ENCODE measurements around the gene RNF17. TPM values are rescaled to one million over a fixed set of nuclear protein-coding genes. Genes with fewer than 3 reads are reported as not detected.

The RNF17 gene
- polyA plus RNA-seq, 1 of the 3 experiments (the other 2 are of a cell fraction) = not detected

- TF ChIP-seq MAX (IDR thresholded peaks at IDR 0.05; ENCODE audit: low read depth) (no peak), YY1 (IDR thresholded peaks at IDR 0.05; ENCODE audit: low read depth) (no peak), POLR2AphosphoS5 (IDR thresholded peaks at IDR 0.05; ENCODE audit: low read depth, low read length) (no peak), TEAD4 (IDR thresholded peaks at IDR 0.05; ENCODE audit: borderline replicate concordance, insufficient read depth) (no peak), TAF1 (IDR thresholded peaks at IDR 0.05; ENCODE audit: borderline replicate concordance, low read depth, low read length) (no peak), JUND (IDR thresholded peaks at IDR 0.05) (no peak), RXRA (IDR thresholded peaks at IDR 0.05; ENCODE audit: borderline replicate concordance, low read depth) (no peak), FOXM1 (IDR thresholded peaks at IDR 0.05; ENCODE audit: low read depth) (no peak), RAD21 (IDR thresholded peaks at IDR 0.05; ENCODE audit: low read length) (no peak), USF2 (IDR thresholded peaks at IDR 0.05; ENCODE audit: borderline replicate concordance, low read depth, low read length) (no peak), GABPA (IDR thresholded peaks at IDR 0.05; ENCODE audit: low read depth) (no peak), CHD2 (IDR thresholded peaks at IDR 0.05; ENCODE audit: low read length, partially characterized antibody) (no peak), EP300 (IDR thresholded peaks at IDR 0.05; ENCODE audit: borderline replicate concordance in 1 of 2, low read depth in 1 of 2, low read length in 1 of 2) (no peak)
- H2AFZ ChIP-seq (ENCODE audit: low read depth) = no peak overlapping the region
- H3K9ac ChIP-seq = no peak overlapping the region
- no peaks in the 10 kb centered on the region for H4K20me1 ChIP-seq (ENCODE audit: insufficient read depth)
- POLR2A ChIA-PET = no interaction called here
- no peak for DNase-seq
- H3K4me1 ChIP-seq (ENCODE audit: control insufficient read depth in 1 of 2, insufficient read depth in 2 of 2, low read depth in 1 of 2, low read length in 1 of 2) = no peaks in the 10 kb centered on the region
- H3K4me2 ChIP-seq = no peak overlapping the region
- H3K9me2 ChIP-seq = no peaks in the 10 kb centered on the region
- H3K27me3 ChIP-seq (ENCODE audit: insufficient read depth) = no peaks in the 10 kb centered on the region
- H3K79me2 ChIP-seq (ENCODE audit: insufficient read depth) = no peaks in the 10 kb centered on the region
- no peaks in the 10 kb centered on the region for H3F3A ChIP-seq (replicated peaks; ENCODE audit: insufficient read depth)
- no peaks in the 10 kb centered on the region for H3K36me3 ChIP-seq (replicated peaks in 1 of 2; ENCODE audit: control insufficient read depth in 1 of 2, insufficient read depth in 2 of 2, low read length in 1 of 2)
- no peaks in the 10 kb centered on the region for H3K9me3 ChIP-seq
- CTCF ChIA-PET = interaction anchor here (0.7 kb wide), 1 partner anchor 49 kb away, joined by 4 read pairs; no protein-coding TSS in a partner anchor
- 32% methylated on average over 6 of the region's 6 CpGs for WGBS (ENCODE audit: low lambda C conversion rate)
- H3K27ac ChIP-seq (ENCODE audit: low read depth in 2 of 2, low read length in 1 of 2) = no peak overlapping the region
- H3K4me3 ChIP-seq (ENCODE audit: low read depth in 2 of 2, low read length in 1 of 2) = no peak overlapping the region
Measured at GRCh38 chr13:24742294-24742693, 21.7 kb upstream of the RNF17 start.

GRCh38 chr13:24742977-24743376, 21.0 kb upstream of the RNF17 start:
- no peaks in the 10 kb centered on the region for H4K20me1 ChIP-seq (ENCODE audit: insufficient read depth)
- no peak overlapping the region for H3K9ac ChIP-seq
- no peaks in the 10 kb centered on the region for H3K79me2 ChIP-seq (ENCODE audit: insufficient read depth)
- TF ChIP-seq NFIC (IDR thresholded peaks at IDR 0.05; ENCODE audit: borderline replicate concordance) (no peak), JUND (IDR thresholded peaks at IDR 0.05) (no peak), PBX3 (IDR thresholded peaks at IDR 0.05) (no peak), GABPA (IDR thresholded peaks at IDR 0.05; ENCODE audit: low read depth) (no peak), MEF2A (IDR thresholded peaks at IDR 0.05; ENCODE audit: borderline replicate concordance, low read depth) (no peak), GATA2 (CRISPR knock-in tag; IDR thresholded peaks at IDR 0.05) (no peak), FOSL2 (IDR thresholded peaks at IDR 0.05; ENCODE audit: borderline replicate concordance, low read depth) (no peak), POLR2AphosphoS5 (IDR thresholded peaks at IDR 0.05; ENCODE audit: low read depth, low read length) (no peak), USF2 (IDR thresholded peaks at IDR 0.05; ENCODE audit: borderline replicate concordance, low read depth, low read length) (no peak), SIN3A (IDR thresholded peaks at IDR 0.05; ENCODE audit: borderline replicate concordance, low read depth, low read length) (no peak), TCF12 (IDR thresholded peaks at IDR 0.05) (no peak), FOXJ3 (CRISPR knock-in tag; IDR thresholded peaks at IDR 0.05) (no peak), SMC3 (IDR thresholded peaks at IDR 0.05; ENCODE audit: low read depth, low read length) (no peak), RCOR1 (IDR thresholded peaks at IDR 0.05; ENCODE audit: low read length) (no peak), CTCF (IDR thresholded peaks at IDR 0.05) (no peak), TAF1 (IDR thresholded peaks at IDR 0.05; ENCODE audit: borderline replicate concordance, low read depth, low read length) (no peak), ELF1 (IDR thresholded peaks at IDR 0.05) (no peak), EZH2phosphoT487 (IDR thresholded peaks at IDR 0.05; ENCODE audit: borderline replicate concordance, low read depth) (no peak), EP300 (IDR thresholded peaks at IDR 0.05; ENCODE audit: borderline replicate concordance in 1 of 2, low read depth in 1 of 2, low read length in 1 of 2) (no peak)
- no peak overlapping the region for H3K4me2 ChIP-seq
- no peaks in the 10 kb centered on the region for H3K4me1 ChIP-seq (ENCODE audit: control insufficient read depth in 1 of 2, insufficient read depth in 2 of 2, low read depth in 1 of 2, low read length in 1 of 2)
- WGBS (ENCODE audit: low lambda C conversion rate) = 0% methylated on average over 3 of the region's 4 CpGs
- ChIA-PET POLR2A (no interaction called here), CTCF (no interaction called here)
- H3F3A ChIP-seq (replicated peaks; ENCODE audit: insufficient read depth) = no peaks in the 10 kb centered on the region
- H2AFZ ChIP-seq (ENCODE audit: low read depth) = no peak overlapping the region
- no peaks in the 10 kb centered on the region for H3K9me3 ChIP-seq
- no peak for DNase-seq
- H3K27ac ChIP-seq (ENCODE audit: low read depth in 2 of 2, low read length in 1 of 2) = no peak overlapping the region
- H3K4me3 ChIP-seq (ENCODE audit: low read depth in 2 of 2, low read length in 1 of 2) = no peak overlapping the region
- no peaks in the 10 kb centered on the region for H3K36me3 ChIP-seq (replicated peaks in 1 of 2; ENCODE audit: control insufficient read depth in 1 of 2, insufficient read depth in 2 of 2, low read length in 1 of 2)
- H3K27me3 ChIP-seq (ENCODE audit: insufficient read depth) = 0 out of 2 replicates have a peak, but pooled peaks cover 5% of the 10 kb centered on the region
- H3K9me2 ChIP-seq = no peaks in the 10 kb centered on the region

All from SK-N-SH (cell line).